ENCODE measurements around the gene TACC2. TPM values are rescaled to one million over a fixed set of nuclear protein-coding genes. Genes with fewer than 3 reads are reported as not detected.

TACC2 gene
- total RNA-seq, 5 donors from 2014 or later (not counting 1 experiment from before 2014, with no cell fraction given), result 0.46 to 0.70 (median 0.60) TPM; not detected in 2

DNA sequence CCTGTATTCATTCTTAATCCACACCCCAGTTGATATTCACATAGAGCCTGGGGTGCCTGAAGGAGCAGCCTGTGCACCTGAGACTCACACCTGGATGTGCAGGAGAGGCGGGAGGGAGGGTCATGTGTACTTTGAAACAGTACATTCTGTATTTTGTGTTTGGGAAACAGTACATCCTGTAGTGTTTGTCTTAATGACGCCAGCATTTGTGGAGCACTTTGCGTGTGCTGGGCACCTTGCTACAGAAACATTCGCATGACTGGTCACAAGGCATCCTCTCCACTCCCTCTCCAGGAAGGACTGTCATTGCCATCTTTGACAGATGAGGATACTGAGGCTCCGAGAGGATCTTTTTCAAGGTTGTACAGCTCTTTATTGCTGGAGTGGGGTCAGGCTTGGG is 132.1 kb downstream of the TACC2 start:
- Histone ChIP-seq H3K9me3 (no peaks in the 10 kb centered on the region), H3K27ac (ENCODE audit: low read length) (no peak overlapping the region), H3K27me3 (replicated peaks in 1 of 2; ENCODE audit: control insufficient read depth in 2 of 2, extremely low read depth in 1 of 2, insufficient read depth in 2 of 2, low read length in 1 of 2) (peaks cover 2 to 13% of the 10 kb centered on the region in 2 experiments), H3K4me3 (ENCODE audit: control insufficient read depth in 1 of 2, extremely low read depth in 1 of 2, low read length in 1 of 2) (no peak overlapping the region), H3K4me1 (ENCODE audit: control insufficient read depth in 1 of 2, extremely low read depth in 1 of 2, insufficient read depth in 2 of 2, low read length in 2 of 2) (no peaks in the 10 kb centered on the region), H3K36me3 (ENCODE audit: control insufficient read depth in 2 of 2, extremely low read depth in 1 of 2, insufficient read depth in 1 of 2, low read length in 1 of 2) (no peaks in the 10 kb centered on the region)
- Mint-ChIP-seq H3K4me1 (no peaks in the 10 kb centered on the region), H3K27ac (no peak overlapping the region), H3K36me3 (no peaks in the 10 kb centered on the region), H3K27me3 (peaks cover 3 to 5% of the 10 kb centered on the region in 2 donors), H3K4me3 (no peak overlapping the region), H3K9me3 (no peaks in the 10 kb centered on the region)
- WGBS (ENCODE audit: insufficient coverage), result no CpG with 5 or more reads among the region's 5 CpGs
- no peak for ATAC-seq (replicated peaks in 1 of 4)
- ChIA-PET CTCF (no interaction called here), POLR2A (no interaction called here)
- DNase-seq, result no peak

DNA sequence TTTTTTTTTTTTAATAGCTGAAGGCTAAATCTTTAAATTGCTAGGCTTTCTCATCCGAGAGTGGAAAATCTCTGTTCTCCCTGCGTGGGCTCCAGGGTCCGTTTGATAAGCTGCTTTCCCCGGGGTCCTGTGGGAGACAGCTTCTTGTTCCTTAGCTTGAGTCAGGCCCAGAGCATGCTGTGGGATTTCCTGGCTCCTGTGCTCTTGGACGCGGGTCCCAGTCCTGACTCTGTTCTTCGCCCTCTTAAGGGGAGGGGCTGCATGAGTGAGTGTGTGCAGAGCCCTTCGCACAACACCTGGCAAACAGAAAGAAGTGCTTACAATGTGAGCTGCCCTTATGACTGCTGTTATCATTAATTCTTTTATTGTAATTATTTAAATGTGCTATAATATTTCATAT is 133.5 kb downstream of the TACC2 start:
- H3K36me3 Mint-ChIP-seq, result no peaks in the 10 kb centered on the region
- H3K4me1 Mint-ChIP-seq, result no peaks in the 10 kb centered on the region
- CTCF ChIA-PET, result interaction anchor here in 1 of 2 donors (0.7 kb wide), 1 partner anchor 57 kb away, joined by 6 read pairs; no protein-coding TSS in a partner anchor
- no peaks in the 10 kb centered on the region for H3K9me3 Mint-ChIP-seq
- ATAC-seq (replicated peaks in 1 of 4), result no peak
- Histone ChIP-seq H3K27me3 (replicated peaks in 1 of 2; ENCODE audit: control insufficient read depth in 2 of 2, extremely low read depth in 1 of 2, insufficient read depth in 2 of 2, low read length in 1 of 2) (peaks cover 0 to 15% of the 10 kb centered on the region in 2 experiments), H3K36me3 (ENCODE audit: control insufficient read depth in 2 of 2, extremely low read depth in 1 of 2, insufficient read depth in 1 of 2, low read length in 1 of 2) (no peaks in the 10 kb centered on the region), H3K27ac (ENCODE audit: low read length) (no peak overlapping the region), H3K4me3 (ENCODE audit: control insufficient read depth in 1 of 2, extremely low read depth in 1 of 2, low read length in 1 of 2) (no peak overlapping the region), H3K4me1 (ENCODE audit: control insufficient read depth in 1 of 2, extremely low read depth in 1 of 2, insufficient read depth in 2 of 2, low read length in 2 of 2) (no peaks in the 10 kb centered on the region), H3K9me3 (no peaks in the 10 kb centered on the region)
- H3K27ac Mint-ChIP-seq, result no peak overlapping the region
- peaks cover 4% of the 10 kb centered on the region in 2 donors for H3K27me3 Mint-ChIP-seq
- H3K4me3 Mint-ChIP-seq, result no peak overlapping the region
- WGBS (ENCODE audit: insufficient coverage), result 89% methylated on average over 6 of the region's 8 CpGs
- DNase-seq, result no peak
- POLR2A ChIA-PET, result interaction anchor here in 1 of 2 donors (0.6 kb wide), 1 partner anchor 62 kb away, joined by 3 read pairs; no protein-coding TSS in a partner anchor

DNA sequence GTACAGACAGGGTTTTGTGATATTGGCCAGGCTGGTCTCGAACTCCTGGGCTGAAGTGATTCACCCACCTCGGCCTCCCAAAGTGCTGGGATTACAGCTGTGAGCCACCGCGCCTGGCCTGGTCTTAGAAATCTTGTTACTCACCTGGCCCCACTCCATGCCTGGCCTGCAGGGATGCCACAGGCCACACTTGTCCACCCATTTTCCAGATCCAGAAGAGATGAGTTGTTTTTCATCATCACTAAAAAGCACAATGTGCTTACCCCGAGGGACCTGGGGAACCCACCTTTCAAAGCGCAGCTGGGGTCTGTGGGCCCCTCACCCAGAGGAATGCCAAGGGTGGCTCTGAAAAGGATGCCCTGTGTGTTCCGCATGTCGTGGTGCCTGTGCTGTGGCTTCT is 134.2 kb downstream of the TACC2 start:
- WGBS (ENCODE audit: insufficient coverage), result 84% methylated on average over 8 of the region's 8 CpGs
- peaks cover 0 to 15% of the 10 kb centered on the region in 2 experiments for H3K27me3 ChIP-seq (replicated peaks in 1 of 2; ENCODE audit: control insufficient read depth in 2 of 2, extremely low read depth in 1 of 2, insufficient read depth in 2 of 2, low read length in 1 of 2)
- Mint-ChIP-seq H3K9me3 (no peaks in the 10 kb centered on the region), H3K4me3 (no peak overlapping the region), H3K27me3 (peaks cover 6 to 9% of the 10 kb centered on the region in 2 donors), H3K4me1 (no peaks in the 10 kb centered on the region), H3K27ac (no peak overlapping the region), H3K36me3 (no peaks in the 10 kb centered on the region)
- POLR2A ChIA-PET, result interaction anchor here in 1 of 2 donors (0.6 kb wide), 1 partner anchor 63 kb away, joined by 3 read pairs; no protein-coding TSS in a partner anchor
- no peak overlapping the region for H3K4me3 ChIP-seq (ENCODE audit: control insufficient read depth in 1 of 2, extremely low read depth in 1 of 2, low read length in 1 of 2)
- no peaks in the 10 kb centered on the region for H3K4me1 ChIP-seq (ENCODE audit: control insufficient read depth in 1 of 2, extremely low read depth in 1 of 2, insufficient read depth in 2 of 2, low read length in 2 of 2)
- H3K9me3 ChIP-seq, result no peaks in the 10 kb centered on the region
- CTCF ChIA-PET, result no interaction called here
- no peak for DNase-seq
- no peaks in the 10 kb centered on the region for H3K36me3 ChIP-seq (ENCODE audit: control insufficient read depth in 2 of 2, extremely low read depth in 1 of 2, insufficient read depth in 1 of 2, low read length in 1 of 2)
- ATAC-seq (replicated peaks in 1 of 4), result no peak
- H3K27ac ChIP-seq (ENCODE audit: low read length), result no peak overlapping the region

DNA sequence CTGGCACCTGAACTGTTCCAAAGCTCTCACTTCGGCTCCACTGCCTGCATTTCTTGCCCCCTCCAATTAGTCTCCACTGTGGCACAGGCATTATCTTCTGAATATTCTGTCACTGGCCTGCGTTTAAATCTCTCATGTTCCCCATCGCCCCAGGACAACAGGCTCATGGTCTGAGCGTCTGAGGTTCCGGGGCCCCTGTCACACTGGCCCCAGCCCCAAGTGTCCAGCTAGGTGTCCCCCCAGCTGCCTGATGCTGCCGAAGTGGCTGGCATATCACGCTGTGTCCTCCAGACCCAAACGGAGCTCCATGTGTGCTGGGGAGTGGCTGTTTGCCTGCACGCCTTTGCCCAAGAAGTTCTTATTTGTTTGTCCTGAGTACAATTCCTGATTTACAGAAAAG is 135.4 kb downstream of the TACC2 start:
- Mint-ChIP-seq H3K36me3 (no peaks in the 10 kb centered on the region), H3K27me3 (peaks cover 7 to 12% of the 10 kb centered on the region in 2 donors), H3K9me3 (no peaks in the 10 kb centered on the region), H3K27ac (no peak overlapping the region), H3K4me1 (no peaks in the 10 kb centered on the region), H3K4me3 (no peak overlapping the region)
- ATAC-seq (replicated peaks in 1 of 4) (no peak), DNase-seq (no peak)
- H3K4me1 ChIP-seq (ENCODE audit: control insufficient read depth in 1 of 2, extremely low read depth in 1 of 2, insufficient read depth in 2 of 2, low read length in 2 of 2), result no peaks in the 10 kb centered on the region
- no peaks in the 10 kb centered on the region for H3K9me3 ChIP-seq
- no peak overlapping the region for H3K27ac ChIP-seq (ENCODE audit: low read length)
- no peak overlapping the region for H3K4me3 ChIP-seq (ENCODE audit: control insufficient read depth in 1 of 2, extremely low read depth in 1 of 2, low read length in 1 of 2)
- POLR2A ChIA-PET, result no interaction called here
- H3K36me3 ChIP-seq (ENCODE audit: control insufficient read depth in 2 of 2, extremely low read depth in 1 of 2, insufficient read depth in 1 of 2, low read length in 1 of 2), result no peaks in the 10 kb centered on the region
- CTCF ChIA-PET, result no interaction called here
- peaks cover 0 to 15% of the 10 kb centered on the region in 2 experiments for H3K27me3 ChIP-seq (replicated peaks in 1 of 2; ENCODE audit: control insufficient read depth in 2 of 2, extremely low read depth in 1 of 2, insufficient read depth in 2 of 2, low read length in 1 of 2)
- 83% methylated on average over 9 of the region's 9 CpGs for WGBS (ENCODE audit: insufficient coverage)

DNA sequence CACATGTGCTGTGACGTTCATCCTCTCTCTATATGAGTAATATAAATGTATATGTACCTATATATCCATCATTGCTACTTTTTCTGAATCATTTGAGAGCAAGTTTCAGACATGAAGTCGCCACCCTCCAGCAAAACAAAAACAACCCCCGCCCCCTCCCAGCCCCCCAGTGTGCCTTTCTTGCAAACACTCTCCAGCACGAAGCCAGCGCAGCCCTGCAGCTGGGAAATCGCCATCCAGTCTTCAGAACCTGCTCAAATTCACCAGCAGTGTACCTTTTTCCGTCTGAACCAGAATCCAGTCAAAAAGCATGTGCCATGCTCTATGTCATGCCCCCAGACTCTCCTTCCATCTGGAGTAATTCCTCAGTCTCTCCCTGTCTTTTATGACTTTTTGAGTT is 135.8 kb downstream of the TACC2 start:
- ChIA-PET CTCF (no interaction called here), POLR2A (no interaction called here)
- H3K36me3 Mint-ChIP-seq, result no peaks in the 10 kb centered on the region
- Histone ChIP-seq H3K4me1 (ENCODE audit: control insufficient read depth in 1 of 2, extremely low read depth in 1 of 2, insufficient read depth in 2 of 2, low read length in 2 of 2) (no peaks in the 10 kb centered on the region), H3K27me3 (replicated peaks in 1 of 2; ENCODE audit: control insufficient read depth in 2 of 2, extremely low read depth in 1 of 2, insufficient read depth in 2 of 2, low read length in 1 of 2) (peaks cover 0 to 15% of the 10 kb centered on the region in 2 experiments), H3K36me3 (ENCODE audit: control insufficient read depth in 2 of 2, extremely low read depth in 1 of 2, insufficient read depth in 1 of 2, low read length in 1 of 2) (no peaks in the 10 kb centered on the region), H3K4me3 (ENCODE audit: control insufficient read depth in 1 of 2, extremely low read depth in 1 of 2, low read length in 1 of 2) (no peak overlapping the region), H3K27ac (ENCODE audit: low read length) (no peak overlapping the region), H3K9me3 (no peaks in the 10 kb centered on the region)
- no peaks in the 10 kb centered on the region for H3K4me1 Mint-ChIP-seq
- no peak overlapping the region for H3K4me3 Mint-ChIP-seq
- no peaks in the 10 kb centered on the region for H3K9me3 Mint-ChIP-seq
- no peak overlapping the region for H3K27ac Mint-ChIP-seq
- 63% methylated on average over 6 of the region's 7 CpGs for WGBS (ENCODE audit: insufficient coverage)
- DNase-seq, result no peak
- no peak for ATAC-seq (replicated peaks in 1 of 4)
- H3K27me3 Mint-ChIP-seq, result peaks cover 11 to 12% of the 10 kb centered on the region in 2 donors

DNA sequence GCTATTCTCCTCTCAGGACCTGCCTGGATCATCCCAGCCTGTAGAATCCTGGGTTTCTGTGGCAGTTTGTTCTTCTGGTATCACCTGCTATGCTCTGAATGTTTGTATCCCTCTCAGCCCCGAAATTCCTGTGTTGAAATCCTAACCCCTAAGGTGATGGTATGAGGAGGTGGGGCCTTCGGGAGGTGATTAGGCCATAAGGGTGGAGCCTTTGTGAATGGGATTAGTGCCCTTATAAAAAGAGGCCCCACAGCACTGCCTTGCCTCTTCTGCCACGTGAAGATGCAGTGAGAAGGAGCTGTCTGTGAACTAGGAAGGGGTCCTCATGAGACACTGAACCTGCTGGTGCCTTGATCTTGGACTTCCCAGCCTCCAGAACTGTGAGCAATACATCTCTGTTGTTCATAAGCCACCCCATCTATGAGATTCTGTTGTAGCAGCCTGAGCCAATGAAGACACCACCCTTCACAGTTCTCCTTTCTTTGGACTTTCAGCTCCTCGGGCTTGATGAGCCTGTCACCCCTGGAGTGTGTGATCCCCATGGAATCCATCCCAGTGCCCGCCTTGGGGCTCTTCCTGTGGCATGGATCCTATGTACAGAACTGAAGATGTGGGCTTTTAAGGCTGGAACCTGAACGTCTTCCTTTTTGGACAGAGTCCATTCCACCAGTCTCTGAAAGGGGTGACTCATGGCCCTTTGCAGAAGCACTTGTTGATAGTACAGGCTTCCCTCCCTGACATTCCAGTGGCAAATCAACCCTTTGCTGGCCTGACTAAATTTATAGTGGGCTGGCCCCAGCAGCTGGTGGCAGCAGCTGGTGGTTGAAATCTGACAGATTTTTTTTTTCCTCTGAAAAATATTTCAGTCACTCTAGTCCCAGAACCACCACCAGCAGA is 138.0 kb downstream of the TACC2 start:
- Histone ChIP-seq H3K27ac (ENCODE audit: low read length) (no peak overlapping the region), H3K9me3 (no peaks in the 10 kb centered on the region), H3K27me3 (replicated peaks in 1 of 2; ENCODE audit: control insufficient read depth in 2 of 2, extremely low read depth in 1 of 2, insufficient read depth in 2 of 2, low read length in 1 of 2) (peaks cover 0 to 6% of the 10 kb centered on the region in 2 experiments), H3K4me1 (ENCODE audit: control insufficient read depth in 1 of 2, extremely low read depth in 1 of 2, insufficient read depth in 2 of 2, low read length in 2 of 2) (no peaks in the 10 kb centered on the region), H3K4me3 (ENCODE audit: control insufficient read depth in 1 of 2, extremely low read depth in 1 of 2, low read length in 1 of 2) (no peak overlapping the region), H3K36me3 (ENCODE audit: control insufficient read depth in 2 of 2, extremely low read depth in 1 of 2, insufficient read depth in 1 of 2, low read length in 1 of 2) (no peaks in the 10 kb centered on the region)
- DNase-seq, result no peak
- ChIA-PET POLR2A (interaction anchor here in 1 of 2 donors (0.6 kb wide), 1 partner anchor 580 kb away, joined by 3 read pairs; no protein-coding TSS in a partner anchor), CTCF (no interaction called here)
- H3K27me3 Mint-ChIP-seq, result peaks cover 11 to 12% of the 10 kb centered on the region in 2 donors
- no peaks in the 10 kb centered on the region for H3K4me1 Mint-ChIP-seq
- no peaks in the 10 kb centered on the region for H3K36me3 Mint-ChIP-seq
- ATAC-seq (replicated peaks in 1 of 4), result no peak
- no peaks in the 10 kb centered on the region for H3K9me3 Mint-ChIP-seq
- 75% methylated on average over 3 of the region's 6 CpGs for WGBS (ENCODE audit: insufficient coverage)
- H3K4me3 Mint-ChIP-seq, result no peak overlapping the region
- H3K27ac Mint-ChIP-seq, result no peak overlapping the region
